Measurements from ENCODE around the gene CHRNA4. TPM values are rescaled to one million over a fixed set of nuclear protein-coding genes. Genes with fewer than 3 reads are reported as not detected.

Gene CHRNA4
- total and polyA plus RNA-seq, 2 donors (not counting 1 experiment from before 2014, with no cell fraction given) = not detected

DNA sequence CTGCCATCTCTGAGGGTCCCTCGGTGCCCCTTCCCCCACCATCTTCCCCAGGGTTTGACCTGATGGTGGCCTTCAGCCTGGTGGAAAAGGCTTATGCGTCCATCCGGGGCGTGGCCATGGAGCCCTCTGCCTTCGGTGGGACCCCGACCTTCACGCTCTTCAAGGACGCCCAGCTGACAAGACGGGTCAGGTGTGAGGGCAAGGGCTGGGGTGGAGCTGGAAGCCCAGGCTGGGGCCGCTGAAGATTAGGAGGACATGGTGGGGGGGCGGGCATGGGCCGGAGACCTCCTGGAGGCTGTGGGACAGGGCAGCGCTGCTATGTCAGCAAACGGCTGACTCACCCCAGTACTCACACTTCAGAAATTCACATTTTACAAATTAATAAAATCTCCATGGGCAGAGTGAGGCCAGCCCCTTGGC lies 44.6 kb downstream of the CHRNA4 start:
- H3K79me2 ChIP-seq (ENCODE audit: control insufficient read depth, insufficient read depth, low read length) = no peaks in the 10 kb centered on the region
- no peak for DNase-seq (ENCODE audit: low read depth in 2 of 2)
- no peak overlapping the region for H2AFZ ChIP-seq (ENCODE audit: low read length)
- no peak overlapping the region for H3K27ac ChIP-seq (ENCODE audit: insufficient read depth, low read length)
- no peak overlapping the region for H3K4me2 ChIP-seq (ENCODE audit: extremely low read depth, insufficient read depth, low read length)
- H3K27me3 ChIP-seq (ENCODE audit: control insufficient read depth, insufficient read depth, low read length) = no peaks in the 10 kb centered on the region
- no peak overlapping the region for H3K9ac ChIP-seq (ENCODE audit: insufficient read depth, low read length)
- TF ChIP-seq, protein P1, sequence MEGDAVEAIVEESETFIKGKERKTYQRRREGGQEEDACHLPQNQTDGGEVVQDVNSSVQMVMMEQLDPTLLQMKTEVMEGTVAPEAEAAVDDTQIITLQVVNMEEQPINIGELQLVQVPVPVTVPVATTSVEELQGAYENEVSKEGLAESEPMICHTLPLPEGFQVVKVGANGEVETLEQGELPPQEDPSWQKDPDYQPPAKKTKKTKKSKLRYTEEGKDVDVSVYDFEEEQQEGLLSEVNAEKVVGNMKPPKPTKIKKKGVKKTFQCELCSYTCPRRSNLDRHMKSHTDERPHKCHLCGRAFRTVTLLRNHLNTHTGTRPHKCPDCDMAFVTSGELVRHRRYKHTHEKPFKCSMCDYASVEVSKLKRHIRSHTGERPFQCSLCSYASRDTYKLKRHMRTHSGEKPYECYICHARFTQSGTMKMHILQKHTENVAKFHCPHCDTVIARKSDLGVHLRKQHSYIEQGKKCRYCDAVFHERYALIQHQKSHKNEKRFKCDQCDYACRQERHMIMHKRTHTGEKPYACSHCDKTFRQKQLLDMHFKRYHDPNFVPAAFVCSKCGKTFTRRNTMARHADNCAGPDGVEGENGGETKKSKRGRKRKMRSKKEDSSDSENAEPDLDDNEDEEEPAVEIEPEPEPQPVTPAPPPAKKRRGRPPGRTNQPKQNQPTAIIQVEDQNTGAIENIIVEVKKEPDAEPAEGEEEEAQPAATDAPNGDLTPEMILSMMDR (conservative IDR thresholded peaks at IDR 0.05 in 1 of 2, IDR thresholded peaks at IDR 0.05 in 1 of 2; ENCODE audit: low read depth in 1 of 2, low read length in 2 of 2) = no peak
- TF ChIP-seq EZH2 (IDR thresholded peaks at IDR 0.05; ENCODE audit: low read length, missing control alignments) = no peak
- H3K9me3 ChIP-seq (ENCODE audit: control insufficient read depth, insufficient read depth, low read depth, low read length) = no peaks in the 10 kb centered on the region
- no peaks in the 10 kb centered on the region for H4K20me1 ChIP-seq (ENCODE audit: control insufficient read depth, extremely low read depth, insufficient read depth, low read length)
- no peaks in the 10 kb centered on the region for H3K4me1 ChIP-seq (ENCODE audit: control insufficient read depth, extremely low read depth, insufficient read depth, low read length)
- H3K36me3 ChIP-seq (ENCODE audit: control insufficient read depth, insufficient read depth, low read length) = no peaks in the 10 kb centered on the region
- H3K4me3 ChIP-seq (replicated peaks in 1 of 4; ENCODE audit: control extremely low read depth in 1 of 4, insufficient read depth in 1 of 4, low read depth in 3 of 4, low read length in 4 of 4) = no peak overlapping the region

DNA sequence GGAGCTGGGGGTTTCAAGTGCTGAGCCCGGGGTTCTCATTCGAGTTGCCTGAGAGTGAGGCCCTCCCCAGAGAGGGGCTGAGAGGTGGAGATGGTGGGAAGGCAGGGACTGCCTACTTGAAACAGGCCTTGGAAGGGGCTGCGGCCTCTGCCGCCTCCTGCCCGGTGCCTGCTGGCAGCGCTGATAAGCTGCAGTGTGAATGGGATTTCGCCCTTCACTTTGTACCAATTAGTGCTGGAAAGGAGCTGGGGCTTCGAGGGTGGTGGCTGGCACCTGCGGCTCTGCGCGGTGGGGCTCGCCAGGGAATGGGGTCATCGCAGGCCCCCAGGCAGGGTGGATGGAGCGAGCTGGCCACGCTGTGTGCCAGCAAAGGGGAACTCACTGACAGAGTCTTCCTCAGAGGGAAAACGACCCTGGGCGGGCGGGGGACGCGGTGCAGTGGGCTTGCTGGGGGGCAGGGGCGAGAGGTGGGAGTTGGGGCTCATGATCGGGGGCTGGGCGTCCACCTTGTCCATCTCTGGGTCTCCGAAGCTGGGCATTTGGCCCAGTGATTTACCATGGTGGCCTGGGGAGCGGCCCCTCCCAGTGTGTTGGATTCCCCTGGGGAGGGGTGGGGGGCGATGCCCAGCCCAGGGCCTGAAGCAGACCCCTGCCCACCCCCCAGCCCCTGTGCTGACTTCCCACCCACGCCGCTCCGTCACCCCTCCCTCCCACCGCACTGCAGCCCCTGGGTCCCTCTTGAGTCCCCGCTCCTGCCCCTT lies 45.2 kb downstream of the CHRNA4 start:
- H3K36me3 ChIP-seq (ENCODE audit: control insufficient read depth, insufficient read depth, low read length) = no peaks in the 10 kb centered on the region
- no peaks in the 10 kb centered on the region for H3K9me3 ChIP-seq (ENCODE audit: control insufficient read depth, insufficient read depth, low read depth, low read length)
- no peaks in the 10 kb centered on the region for H3K4me1 ChIP-seq (ENCODE audit: control insufficient read depth, extremely low read depth, insufficient read depth, low read length)
- no peak for TF ChIP-seq EZH2 (IDR thresholded peaks at IDR 0.05; ENCODE audit: low read length, missing control alignments)
- TF ChIP-seq, protein P1 (conservative IDR thresholded peaks at IDR 0.05 in 1 of 2, IDR thresholded peaks at IDR 0.05 in 1 of 2; ENCODE audit: low read depth in 1 of 2, low read length in 2 of 2) = no peak
- no peaks in the 10 kb centered on the region for H3K79me2 ChIP-seq (ENCODE audit: control insufficient read depth, insufficient read depth, low read length)
- H2AFZ ChIP-seq (ENCODE audit: low read length) = no peak overlapping the region
- DNase-seq (ENCODE audit: low read depth in 2 of 2) = no peak
- H3K27me3 ChIP-seq (ENCODE audit: control insufficient read depth, insufficient read depth, low read length) = no peaks in the 10 kb centered on the region
- H3K27ac ChIP-seq (ENCODE audit: insufficient read depth, low read length) = no peak overlapping the region
- no peak overlapping the region for H3K4me2 ChIP-seq (ENCODE audit: extremely low read depth, insufficient read depth, low read length)
- H3K4me3 ChIP-seq (replicated peaks in 1 of 4; ENCODE audit: control extremely low read depth in 1 of 4, insufficient read depth in 1 of 4, low read depth in 3 of 4, low read length in 4 of 4) = no peak overlapping the region
- H4K20me1 ChIP-seq (ENCODE audit: control insufficient read depth, extremely low read depth, insufficient read depth, low read length) = no peaks in the 10 kb centered on the region
- H3K9ac ChIP-seq (ENCODE audit: insufficient read depth, low read length) = no peak overlapping the region

DNA sequence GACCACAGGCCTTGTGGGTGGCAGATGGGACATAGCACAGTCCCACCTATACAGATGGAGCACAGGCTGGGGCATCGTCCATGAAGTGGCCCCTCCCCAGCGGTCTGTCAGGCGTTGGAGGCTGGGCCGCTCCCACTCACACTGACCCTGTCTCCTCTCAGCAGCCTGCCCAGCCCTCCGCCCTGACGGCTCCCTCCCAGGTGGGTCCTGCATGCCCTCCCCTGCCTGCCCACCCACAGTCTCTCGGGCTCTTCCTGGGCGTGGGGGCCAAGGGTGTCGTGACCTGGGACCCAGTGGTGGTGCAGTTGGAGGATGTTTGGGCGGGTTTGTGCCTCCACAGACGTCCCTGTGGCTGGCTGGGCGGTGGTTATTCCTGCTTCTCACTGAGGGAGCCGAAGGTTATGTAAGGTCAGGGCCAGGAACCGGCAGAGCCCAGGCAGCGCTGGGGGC lies 45.9 kb downstream of the CHRNA4 start:
- Histone ChIP-seq H3K27ac (ENCODE audit: insufficient read depth, low read length) (no peak overlapping the region), H3K4me1 (ENCODE audit: control insufficient read depth, extremely low read depth, insufficient read depth, low read length) (no peaks in the 10 kb centered on the region), H3K9ac (ENCODE audit: insufficient read depth, low read length) (no peak overlapping the region), H3K4me3 (replicated peaks in 1 of 4; ENCODE audit: control extremely low read depth in 1 of 4, insufficient read depth in 1 of 4, low read depth in 3 of 4, low read length in 4 of 4) (no peak overlapping the region), H4K20me1 (ENCODE audit: control insufficient read depth, extremely low read depth, insufficient read depth, low read length) (no peaks in the 10 kb centered on the region), H3K4me2 (ENCODE audit: extremely low read depth, insufficient read depth, low read length) (no peak overlapping the region), H3K36me3 (ENCODE audit: control insufficient read depth, insufficient read depth, low read length) (no peaks in the 10 kb centered on the region), H3K79me2 (ENCODE audit: control insufficient read depth, insufficient read depth, low read length) (no peaks in the 10 kb centered on the region), H2AFZ (ENCODE audit: low read length) (no peak overlapping the region), H3K9me3 (ENCODE audit: control insufficient read depth, insufficient read depth, low read depth, low read length) (no peaks in the 10 kb centered on the region), H3K27me3 (ENCODE audit: control insufficient read depth, insufficient read depth, low read length) (no peaks in the 10 kb centered on the region)
- no peak for DNase-seq (ENCODE audit: low read depth in 2 of 2)
- TF ChIP-seq, protein P1 (conservative IDR thresholded peaks at IDR 0.05 in 1 of 2, IDR thresholded peaks at IDR 0.05 in 1 of 2; ENCODE audit: low read depth in 1 of 2, low read length in 2 of 2) = no peak
- TF ChIP-seq EZH2 (IDR thresholded peaks at IDR 0.05; ENCODE audit: low read length, missing control alignments) = no peak

Measured in fibroblast of lung (primary cell).